ENCODE measurements around the gene ZNF776. TPM values are rescaled to one million over a fixed set of nuclear protein-coding genes. Genes with fewer than 3 reads are reported as not detected.

Gene ZNF776
- total and polyA plus RNA-seq, 4 donors: 22.1 to 40.1 (median 30.1) TPM

GRCh38 chr19:57802269-57802668 is 55.7 kb downstream of the ZNF776 start:
- Histone ChIP-seq H3K27me3 (ENCODE audit: control insufficient read depth, insufficient read depth, low read length) (no peaks in the 10 kb centered on the region), H3K4me3 (ENCODE audit: low read depth, low read length) (no peak overlapping the region), H3K9me3 (ENCODE audit: control insufficient read depth, insufficient read depth, low read length) (no peaks in the 10 kb centered on the region), H3K27ac (ENCODE audit: low read depth, low read length) (no peak overlapping the region), H3K36me3 (ENCODE audit: control insufficient read depth, insufficient read depth, low read length) (peaks cover 18% of the 10 kb centered on the region), H3K4me1 (ENCODE audit: control insufficient read depth, insufficient read depth, low read length) (peaks cover 12% of the 10 kb centered on the region)
- WGBS (ENCODE audit: insufficient coverage): 79% methylated on average over 4 of the region's 4 CpGs
- no peak for DNase-seq (ENCODE audit: low read depth in 4 of 6, low spot score in 6 of 6)

GRCh38 chr19:57803265-57803593 is 56.6 kb downstream of the ZNF776 start:
- 1% methylated on average over 6 of the region's 6 CpGs for WGBS (ENCODE audit: insufficient coverage)
- peaks cover 12% of the 10 kb centered on the region for H3K4me1 ChIP-seq (ENCODE audit: control insufficient read depth, insufficient read depth, low read length)
- no peaks in the 10 kb centered on the region for H3K9me3 ChIP-seq (ENCODE audit: control insufficient read depth, insufficient read depth, low read length)
- DNase-seq (ENCODE audit: low read depth in 4 of 6, low spot score in 6 of 6): no peak
- H3K27ac ChIP-seq (ENCODE audit: low read depth, low read length): peak overlapping the region; percentile 89
- H3K4me3 ChIP-seq (ENCODE audit: low read depth, low read length): peak overlapping the region; percentile 65
- peaks cover 17% of the 10 kb centered on the region for H3K36me3 ChIP-seq (ENCODE audit: control insufficient read depth, insufficient read depth, low read length)
- no peaks in the 10 kb centered on the region for H3K27me3 ChIP-seq (ENCODE audit: control insufficient read depth, insufficient read depth, low read length)

- WGBS (ENCODE audit: insufficient coverage): 4% methylated on average over 18 of the region's 19 CpGs
- Histone ChIP-seq H3K9me3 (ENCODE audit: control insufficient read depth, insufficient read depth, low read length) (no peaks in the 10 kb centered on the region), H3K4me3 (ENCODE audit: low read depth, low read length) (peak overlapping the region; percentile 65), H3K27ac (ENCODE audit: low read depth, low read length) (peak overlapping the region; percentile 89), H3K27me3 (ENCODE audit: control insufficient read depth, insufficient read depth, low read length) (no peaks in the 10 kb centered on the region), H3K36me3 (ENCODE audit: control insufficient read depth, insufficient read depth, low read length) (peaks cover 15% of the 10 kb centered on the region), H3K4me1 (ENCODE audit: control insufficient read depth, insufficient read depth, low read length) (peaks cover 12% of the 10 kb centered on the region)
- DNase-seq (ENCODE audit: low read depth in 4 of 6, low spot score in 6 of 6): peak in 4 of 6 donors; percentile 20 to 89 (median 62)
These were observed 57.1 kb downstream of the ZNF776 start for GRCh38 chr19:57803594-57804325.

- peaks cover 29% of the 10 kb centered on the region for H3K36me3 ChIP-seq (ENCODE audit: control insufficient read depth, insufficient read depth, low read length)
- H3K27me3 ChIP-seq (ENCODE audit: control insufficient read depth, insufficient read depth, low read length): no peaks in the 10 kb centered on the region
- WGBS (ENCODE audit: insufficient coverage): 100% methylated on average over 1 of the region's 2 CpGs
- H3K9me3 ChIP-seq (ENCODE audit: control insufficient read depth, insufficient read depth, low read length): no peaks in the 10 kb centered on the region
- no peak overlapping the region for H3K27ac ChIP-seq (ENCODE audit: low read depth, low read length)
- no peak for DNase-seq (ENCODE audit: low read depth in 4 of 6, low spot score in 6 of 6)
- H3K4me1 ChIP-seq (ENCODE audit: control insufficient read depth, insufficient read depth, low read length): peaks cover 9% of the 10 kb centered on the region
- no peak overlapping the region for H3K4me3 ChIP-seq (ENCODE audit: low read depth, low read length)
These were observed 60.9 kb downstream of the ZNF776 start for GRCh38 chr19:57807541-57807940.

Other genes starting within 250 kb of the ZNF776 start
- gene ZNF773, start 246.9 kb upstream of the ZNF776 start, total RNA-seq: 10 to 100 TPM; 19.8 to 21.2 TPM
- gene ZNF773, start 246.9 kb upstream of the ZNF776 start, polyA plus RNA-seq (ENCODE audit: insufficient read length in 2 of 2): 10 to 100 TPM; 14.6 to 16.0 TPM
- gene ZNF549, start 219.5 kb upstream of the ZNF776 start, total RNA-seq: 10 to 100 TPM; 13.9 to 14.5 TPM
- 10 to 100 TPM; 12.6 to 17.2 TPM for gene ZNF549, start 219.5 kb upstream of the ZNF776 start, polyA plus RNA-seq (ENCODE audit: insufficient read length in 2 of 2)
- 10 to 100 TPM; 11.1 to 16.8 TPM for gene ZNF550, start 187.0 kb upstream of the ZNF776 start, total RNA-seq
- 10 to 100 TPM; 10.8 to 15.7 TPM for gene ZNF550, start 187.0 kb upstream of the ZNF776 start, polyA plus RNA-seq (ENCODE audit: insufficient read length in 2 of 2)
- 10 to 100 TPM in 1 of 2 donors, 1 to 10 TPM in 1; 7.3 to 10.9 TPM for gene ZNF416, start 167.9 kb upstream of the ZNF776 start, total RNA-seq
- gene ZNF416, start 167.9 kb upstream of the ZNF776 start, polyA plus RNA-seq (ENCODE audit: insufficient read length in 2 of 2): 1 to 10 TPM; 6.2 to 7.5 TPM
- gene ZIK1, start 162.7 kb upstream of the ZNF776 start, total RNA-seq: 10 to 100 TPM; 17.4 to 19.2 TPM
- gene ZIK1, start 162.7 kb upstream of the ZNF776 start, polyA plus RNA-seq (ENCODE audit: insufficient read length in 2 of 2): 10 to 100 TPM; 11.6 to 14.2 TPM
- gene ZNF530, start 146.9 kb upstream of the ZNF776 start, total RNA-seq: 1 to 10 TPM; 5.2 to 7.9 TPM
- 1 to 10 TPM; 5.7 to 7.1 TPM for gene ZNF530, start 146.9 kb upstream of the ZNF776 start, polyA plus RNA-seq (ENCODE audit: insufficient read length in 2 of 2)
- gene ZNF134, start 132.6 kb upstream of the ZNF776 start, total RNA-seq: 10 to 100 TPM; 25.2 to 33.2 TPM
- gene ZNF134, start 132.6 kb upstream of the ZNF776 start, polyA plus RNA-seq (ENCODE audit: insufficient read length in 2 of 2): 10 to 100 TPM; 20.1 to 23.8 TPM
- 10 to 100 TPM; 24.4 to 32.2 TPM for gene ZNF211, start 113.6 kb upstream of the ZNF776 start, total RNA-seq
- gene ZNF211, start 113.6 kb upstream of the ZNF776 start, polyA plus RNA-seq (ENCODE audit: insufficient read length in 2 of 2): 10 to 100 TPM; 36.7 to 39.9 TPM
- gene ZSCAN4, start 77.9 kb upstream of the ZNF776 start, total RNA-seq: not detected
- under 1 TPM in 1 of 2 donors, not detected in 1; 0.17 TPM for gene ZSCAN4, start 77.9 kb upstream of the ZNF776 start, polyA plus RNA-seq (ENCODE audit: insufficient read length in 2 of 2)
- 10 to 100 TPM; 12.8 to 13.1 TPM for gene ZNF551, start 64.8 kb upstream of the ZNF776 start, total RNA-seq
- 10 to 100 TPM; 11.4 to 14.3 TPM for gene ZNF551, start 64.8 kb upstream of the ZNF776 start, polyA plus RNA-seq (ENCODE audit: insufficient read length in 2 of 2)
- 10 to 100 TPM; 18.9 to 24.7 TPM for gene ZNF154, start 37.6 kb upstream of the ZNF776 start, total RNA-seq
- gene ZNF154, start 37.6 kb upstream of the ZNF776 start, polyA plus RNA-seq (ENCODE audit: insufficient read length in 2 of 2): 10 to 100 TPM; 24.2 to 32.4 TPM
- 10 to 100 TPM; 17.8 to 27.8 TPM for gene ZNF671, start 19.2 kb upstream of the ZNF776 start, total RNA-seq
- 10 to 100 TPM; 21.2 to 23.4 TPM for gene ZNF671, start 19.2 kb upstream of the ZNF776 start, polyA plus RNA-seq (ENCODE audit: insufficient read length in 2 of 2)
- gene ZNF586, start 22.9 kb downstream of the ZNF776 start, total RNA-seq: 10 to 100 TPM; 35.1 to 35.4 TPM
- 10 to 100 TPM; 12.4 to 19.4 TPM for gene ZNF586, start 22.9 kb downstream of the ZNF776 start, polyA plus RNA-seq (ENCODE audit: insufficient read length in 2 of 2)
- 10 to 100 TPM in 1 of 2 donors, 1 to 10 TPM in 1; 5.6 to 10.1 TPM for gene ZNF552, start 68.1 kb downstream of the ZNF776 start, total RNA-seq
- gene ZNF552, start 68.1 kb downstream of the ZNF776 start, polyA plus RNA-seq (ENCODE audit: insufficient read length in 2 of 2): 10 to 100 TPM in 1 of 2 donors, 1 to 10 TPM in 1; 3.4 to 11.6 TPM
- 10 to 100 TPM; 15.5 to 17.9 TPM for gene ZNF587B, start 83.5 kb downstream of the ZNF776 start, total RNA-seq
- gene ZNF587B, start 83.5 kb downstream of the ZNF776 start, polyA plus RNA-seq (ENCODE audit: insufficient read length in 2 of 2): 1 to 10 TPM; 4.8 to 7.9 TPM
- 10 to 100 TPM; 29.8 to 32.2 TPM for gene ZNF587, start 103.0 kb downstream of the ZNF776 start, total RNA-seq
- 10 to 100 TPM; 20.4 to 33.5 TPM for gene ZNF587, start 103.0 kb downstream of the ZNF776 start, polyA plus RNA-seq (ENCODE audit: insufficient read length in 2 of 2)
- gene ZNF814, start 142.2 kb downstream of the ZNF776 start, total RNA-seq: 10 to 100 TPM; 17.5 to 25.9 TPM
- gene ZNF814, start 142.2 kb downstream of the ZNF776 start, polyA plus RNA-seq (ENCODE audit: insufficient read length in 2 of 2): 10 to 100 TPM; 40.3 to 61.5 TPM
- 10 to 100 TPM; 29.0 to 35.6 TPM for gene ZNF417, start 169.8 kb downstream of the ZNF776 start, total RNA-seq
- gene ZNF417, start 169.8 kb downstream of the ZNF776 start, polyA plus RNA-seq (ENCODE audit: insufficient read length in 2 of 2): 10 to 100 TPM; 19.5 to 35.6 TPM
- 10 to 100 TPM; 27.4 to 28.7 TPM for gene ZNF418, start 188.6 kb downstream of the ZNF776 start, total RNA-seq
- 10 to 100 TPM; 23.9 to 32.9 TPM for gene ZNF418, start 188.6 kb downstream of the ZNF776 start, polyA plus RNA-seq (ENCODE audit: insufficient read length in 2 of 2)
- gene ZNF256, start 200.9 kb downstream of the ZNF776 start, total RNA-seq: 10 to 100 TPM; 11.1 to 12.3 TPM
- gene ZNF256, start 200.9 kb downstream of the ZNF776 start, polyA plus RNA-seq (ENCODE audit: insufficient read length in 2 of 2): 1 to 10 TPM; 7.4 to 8.9 TPM
- 1 to 10 TPM in 1 of 2 donors, under 1 TPM in 1; 0.40 to 1.9 TPM for gene C19orf18, start 227.7 kb downstream of the ZNF776 start, total RNA-seq
- gene C19orf18, start 227.7 kb downstream of the ZNF776 start, polyA plus RNA-seq (ENCODE audit: insufficient read length in 2 of 2): 1 to 10 TPM; 1.1 to 4.8 TPM